OCI-LY3 (cell line): ENCODE measurements around the gene ISCA1.

ENCODE experiments used
- CTCF ChIP-seq: fragments of 200-600, 300-600 bp; sonication (generic); IDR thresholded peaks from 2 replicates; pipeline ENCODE4 v1.5.1; 2014; ENCODE audit warnings: antibody characterized with exemption, low read length, low read depth
- EZH2phosphoT487 ChIP-seq: fragments of 200-600 bp; shearing (Covaris generic); IDR thresholded peaks from 2 replicates; pipeline ENCODE4 v1.6.1; 2018; ENCODE audit warnings: antibody characterized with exemption, mixed run types, low read depth

- TF ChIP-seq CTCF (no peak), EZH2phosphoT487 (no peak)
Observed at GRCh38 chr9:86262492-86262891, 19.8 kb downstream of the ISCA1 start.
